OCI-LY7 (cell line): Measurements from ENCODE around the gene AMOTL1. TPM values are rescaled to one million over a fixed set of nuclear protein-coding genes. Genes with fewer than 3 reads are reported as not detected.

Source experiments
- BruUV-seq: library from RNA; stranded (reverse); fragments of 400-500 nt; replicated peaks from 2 replicates; lab custom pipeline; 2021; lab: Mats Ljungman, UMichigan
- CTCF ChIA-PET: fragments of 300-600 bp; sonication (Branson Sonifier 250); formaldehyde crosslinking; loops from one replicate; lab custom pipeline; 2022; ENCODE audit warnings: antibody characterized with exemption; ENCODE audit not compliant: unreplicated experiment; lab: Charles Lee
- POLR2A ChIA-PET: fragments of 300-600 bp; sonication (Branson Sonifier 250); formaldehyde crosslinking; loops from one replicate; lab custom pipeline; 2022; ENCODE audit warnings: antibody characterized with exemption; lab: Charles Lee
- DNase-seq: peaks from one replicate; pipeline ENCODE4 v3.0.0-alpha.2; 2015; ENCODE audit warnings: low spot score
- H2AFZ ChIP-seq: fragments of 200-600 bp; sonication (generic), shearing (Covaris generic); 2 replicates; pipeline ENCODE4 v1.6.1; 2014; ENCODE audit warnings: mild to moderate bottlenecking, antibody characterized with exemption, low read length, moderate library complexity
- H3K27ac ChIP-seq: fragments of 200-600 bp; sonication (generic); 2 replicates; pipeline ENCODE4 v1.5.1; 2014; ENCODE audit warnings: mixed run types, low read depth, mild to moderate bottlenecking, moderate library complexity, low read length, inconsistent platforms; ENCODE audit not compliant: poor library complexity, severe bottlenecking
- H3K36me3 ChIP-seq: fragments of 200-600 bp; sonication (generic); 2 replicates; pipeline ENCODE4 v1.6.1; 2014; ENCODE audit warnings: mild to moderate bottlenecking, antibody characterized with exemption, low read length, moderate library complexity, mixed read lengths; ENCODE audit not compliant: insufficient read depth
- H3K4me1 ChIP-seq: fragments of 200-600 bp; sonication (generic); 2 replicates; pipeline ENCODE4 v1.5.1; 2014; ENCODE audit warnings: mild to moderate bottlenecking, low read length; ENCODE audit not compliant: insufficient read depth, poor library complexity, severe bottlenecking
- H3K4me2 ChIP-seq: fragments of 200-600 bp; sonication (generic); 2 replicates; pipeline ENCODE4 v1.6.1; 2014; ENCODE audit warnings: mild to moderate bottlenecking, low read length
- H3K4me3 ChIP-seq: fragments of 200-600 bp; sonication (generic); 2 replicates; pipeline ENCODE4 v1.5.1; 2014; ENCODE audit warnings: mild to moderate bottlenecking, low read depth, low read length; ENCODE audit not compliant: poor library complexity, severe bottlenecking
- H3K79me2 ChIP-seq: fragments of 200-600 bp; sonication (generic); 2 replicates; pipeline ENCODE4 v1.6.1; 2016; ENCODE audit warnings: low read depth, mild to moderate bottlenecking, low read length, moderate library complexity, mixed read lengths; ENCODE audit not compliant: insufficient read depth
- H3K9me2 ChIP-seq: fragments of 200-600 bp; sonication (generic); 2 replicates; pipeline ENCODE4 v1.6.1; 2016; ENCODE audit warnings: mild to moderate bottlenecking, low read length, mixed read lengths; ENCODE audit not compliant: insufficient read depth
- H3K9me3 ChIP-seq: fragments of 200-600 bp; sonication (generic); 2 replicates; pipeline ENCODE4 v1.6.1; 2014; ENCODE audit warnings: mild to moderate bottlenecking, mixed run types, low read length, mixed read lengths
- H4K20me1 ChIP-seq: fragments of 200-600 bp; sonication (generic); 2 replicates; pipeline ENCODE4 v1.6.1; 2014; ENCODE audit warnings: mild to moderate bottlenecking, antibody characterized with exemption, low read length, moderate library complexity, mixed read lengths; ENCODE audit not compliant: insufficient read depth
- EZH2phosphoT487 ChIP-seq: fragments of 200-600 bp; sonication (generic); IDR thresholded peaks from 2 replicates; pipeline ENCODE4 v1.6.1; 2018; ENCODE audit warnings: low read depth, borderline replicate concordance, mild to moderate bottlenecking, mixed run types, antibody characterized with exemption, low read length, moderate library complexity, mixed read lengths
- intact Hi-C: fragments of 100-400 bp; cut with micrococcal nuclease; formaldehyde crosslinking; loops from one replicate; pipeline ENCODE4 v1.10.0; 2022; ENCODE audit not compliant: unreplicated experiment
- total RNA-seq, 2 experiments: library from RNA; depleted of rRNA in 1 of 2; stranded (reverse); fragments of >200 nt in 1 of 2; shearing (Covaris generic) in 1 of 2; gene quantifications; 2 replicates each; pipeline ENCODE4 v1.2.3, GENCODE V29; 2014 to 2022
- TF ChIP-seq, protein P1 (sequence below): fragments of 200-600 bp; sonication (generic); conservative IDR thresholded peaks from 2 replicates; pipeline ENCODE4 v1.5.1; 2014; ENCODE audit warnings: mild to moderate bottlenecking, antibody characterized with exemption, low read length, moderate library complexity, mixed read lengths

AMOTL1 gene
- total RNA-seq, 2 experiments from 2014 or later = not detected

DNA sequence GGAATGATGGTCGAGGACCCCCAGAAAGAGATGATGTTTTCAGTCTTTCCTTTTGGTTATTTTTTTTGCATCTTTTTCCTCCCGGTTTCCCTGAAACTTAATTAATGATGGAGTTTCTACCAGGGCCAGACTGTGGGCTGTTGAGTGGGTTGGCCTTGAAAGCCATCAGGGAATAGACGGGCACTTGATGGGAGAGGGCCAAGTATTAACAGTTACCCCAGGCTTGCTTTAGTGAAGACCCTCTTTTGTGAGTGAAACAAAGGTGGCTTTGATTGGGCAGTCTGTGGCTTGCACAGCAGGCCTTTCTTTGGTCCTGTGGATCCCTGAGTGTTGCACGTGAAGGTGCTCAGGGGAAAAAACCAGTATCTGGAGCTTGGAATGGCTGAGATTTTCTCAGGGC is 56.9 kb downstream of the AMOTL1 start:
- Histone ChIP-seq H3K4me3 (no peak overlapping the region), H3K4me2 (no peak overlapping the region), H2AFZ (no peak overlapping the region), H3K9me2 (no peaks in the 10 kb centered on the region), H3K9me3 (no peaks in the 10 kb centered on the region), H4K20me1 (no peaks in the 10 kb centered on the region), H3K27ac (no peak overlapping the region), H3K4me1 (no peaks in the 10 kb centered on the region), H3K79me2 (no peaks in the 10 kb centered on the region), H3K36me3 (no peaks in the 10 kb centered on the region)
- no peak for DNase-seq
- TF ChIP-seq, protein P1, sequence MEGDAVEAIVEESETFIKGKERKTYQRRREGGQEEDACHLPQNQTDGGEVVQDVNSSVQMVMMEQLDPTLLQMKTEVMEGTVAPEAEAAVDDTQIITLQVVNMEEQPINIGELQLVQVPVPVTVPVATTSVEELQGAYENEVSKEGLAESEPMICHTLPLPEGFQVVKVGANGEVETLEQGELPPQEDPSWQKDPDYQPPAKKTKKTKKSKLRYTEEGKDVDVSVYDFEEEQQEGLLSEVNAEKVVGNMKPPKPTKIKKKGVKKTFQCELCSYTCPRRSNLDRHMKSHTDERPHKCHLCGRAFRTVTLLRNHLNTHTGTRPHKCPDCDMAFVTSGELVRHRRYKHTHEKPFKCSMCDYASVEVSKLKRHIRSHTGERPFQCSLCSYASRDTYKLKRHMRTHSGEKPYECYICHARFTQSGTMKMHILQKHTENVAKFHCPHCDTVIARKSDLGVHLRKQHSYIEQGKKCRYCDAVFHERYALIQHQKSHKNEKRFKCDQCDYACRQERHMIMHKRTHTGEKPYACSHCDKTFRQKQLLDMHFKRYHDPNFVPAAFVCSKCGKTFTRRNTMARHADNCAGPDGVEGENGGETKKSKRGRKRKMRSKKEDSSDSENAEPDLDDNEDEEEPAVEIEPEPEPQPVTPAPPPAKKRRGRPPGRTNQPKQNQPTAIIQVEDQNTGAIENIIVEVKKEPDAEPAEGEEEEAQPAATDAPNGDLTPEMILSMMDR = no peak
- TF ChIP-seq EZH2phosphoT487 = no peak
- intact Hi-C loops = no loop called here
- ChIA-PET POLR2A (no interaction called here), CTCF (no interaction called here)
- no TSS peak for BruUV-seq

DNA sequence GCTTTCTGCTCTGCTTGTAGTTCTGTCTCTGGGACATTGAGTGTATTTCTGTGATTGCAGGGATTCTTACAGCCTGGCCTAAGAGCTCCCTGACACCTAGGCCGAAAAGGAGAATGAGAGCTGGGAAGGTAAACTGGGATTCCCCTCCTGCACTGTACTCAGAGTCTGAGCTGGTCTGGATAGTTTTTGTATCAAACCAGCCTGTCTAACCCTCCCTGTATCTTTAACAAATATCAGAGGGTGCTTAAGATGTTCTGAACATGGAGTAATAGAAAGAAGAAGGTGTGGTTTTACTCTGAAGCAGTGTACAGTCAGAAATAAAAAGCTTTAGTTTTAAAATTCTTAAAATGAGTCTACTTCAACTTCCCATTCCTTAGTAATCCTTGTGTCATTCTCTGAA is 57.3 kb downstream of the AMOTL1 start:
- Histone ChIP-seq H3K4me1 (no peaks in the 10 kb centered on the region), H3K79me2 (no peaks in the 10 kb centered on the region), H3K4me3 (no peak overlapping the region), H2AFZ (no peak overlapping the region), H3K36me3 (no peaks in the 10 kb centered on the region), H4K20me1 (no peaks in the 10 kb centered on the region), H3K9me3 (no peaks in the 10 kb centered on the region), H3K4me2 (no peak overlapping the region), H3K27ac (no peak overlapping the region), H3K9me2 (no peaks in the 10 kb centered on the region)
- POLR2A ChIA-PET = no interaction called here
- CTCF ChIA-PET = no interaction called here
- intact Hi-C loops = no loop called here
- TF ChIP-seq, protein P1 = no peak
- no peak for TF ChIP-seq EZH2phosphoT487
- BruUV-seq = no TSS peak
- no peak for DNase-seq

DNA sequence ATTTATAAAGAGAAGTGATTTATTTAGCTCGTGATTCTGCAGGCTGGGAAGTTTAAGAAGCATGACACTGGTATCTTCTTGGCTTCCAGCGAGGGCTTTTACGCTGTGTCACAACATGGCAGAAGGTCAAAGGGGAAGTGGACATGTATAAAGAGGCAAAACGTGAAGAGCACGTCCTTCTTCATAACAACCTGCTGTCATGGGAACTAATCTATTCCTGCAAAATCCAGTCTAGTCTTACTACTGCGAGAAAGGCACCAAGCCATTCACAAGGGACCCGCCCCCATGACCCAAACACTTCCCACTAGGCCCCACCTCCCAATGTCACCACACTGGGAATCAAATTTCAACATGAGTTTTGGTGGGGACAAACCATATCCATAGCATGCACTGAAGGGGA is 58.3 kb downstream of the AMOTL1 start:
- Histone ChIP-seq H3K27ac (no peak overlapping the region), H3K4me1 (no peaks in the 10 kb centered on the region), H3K9me2 (no peaks in the 10 kb centered on the region), H3K4me2 (no peak overlapping the region), H3K36me3 (no peaks in the 10 kb centered on the region), H2AFZ (no peak overlapping the region), H3K9me3 (no peaks in the 10 kb centered on the region), H3K79me2 (no peaks in the 10 kb centered on the region), H3K4me3 (no peak overlapping the region), H4K20me1 (no peaks in the 10 kb centered on the region)
- ChIA-PET CTCF (no interaction called here), POLR2A (no interaction called here)
- no peak for TF ChIP-seq EZH2phosphoT487
- TF ChIP-seq, protein P1 = no peak
- no peak for DNase-seq
- no TSS peak for BruUV-seq
- intact Hi-C loops = no loop called here
